Activated CD8-positive, alpha-beta memory T cell treated with anti-CD3 and anti-CD28 coated beads for 48 hours (primary cell): ENCODE results near the gene NSG1.
"Not testable (repeated sequence)": the region's sequence is repeated elsewhere in the genome, so short reads cannot be mapped to it uniquely, and the experiment has no call there.

Experiments
- DNase-seq, 3 experiments: peaks; one replicate each; pipeline ENCODE4 v3.0.0-alpha.2; 2020; ENCODE audit warnings: low read depth in 2 of 3, low spot score in 2 of 3

NSG1 gene

DNA sequence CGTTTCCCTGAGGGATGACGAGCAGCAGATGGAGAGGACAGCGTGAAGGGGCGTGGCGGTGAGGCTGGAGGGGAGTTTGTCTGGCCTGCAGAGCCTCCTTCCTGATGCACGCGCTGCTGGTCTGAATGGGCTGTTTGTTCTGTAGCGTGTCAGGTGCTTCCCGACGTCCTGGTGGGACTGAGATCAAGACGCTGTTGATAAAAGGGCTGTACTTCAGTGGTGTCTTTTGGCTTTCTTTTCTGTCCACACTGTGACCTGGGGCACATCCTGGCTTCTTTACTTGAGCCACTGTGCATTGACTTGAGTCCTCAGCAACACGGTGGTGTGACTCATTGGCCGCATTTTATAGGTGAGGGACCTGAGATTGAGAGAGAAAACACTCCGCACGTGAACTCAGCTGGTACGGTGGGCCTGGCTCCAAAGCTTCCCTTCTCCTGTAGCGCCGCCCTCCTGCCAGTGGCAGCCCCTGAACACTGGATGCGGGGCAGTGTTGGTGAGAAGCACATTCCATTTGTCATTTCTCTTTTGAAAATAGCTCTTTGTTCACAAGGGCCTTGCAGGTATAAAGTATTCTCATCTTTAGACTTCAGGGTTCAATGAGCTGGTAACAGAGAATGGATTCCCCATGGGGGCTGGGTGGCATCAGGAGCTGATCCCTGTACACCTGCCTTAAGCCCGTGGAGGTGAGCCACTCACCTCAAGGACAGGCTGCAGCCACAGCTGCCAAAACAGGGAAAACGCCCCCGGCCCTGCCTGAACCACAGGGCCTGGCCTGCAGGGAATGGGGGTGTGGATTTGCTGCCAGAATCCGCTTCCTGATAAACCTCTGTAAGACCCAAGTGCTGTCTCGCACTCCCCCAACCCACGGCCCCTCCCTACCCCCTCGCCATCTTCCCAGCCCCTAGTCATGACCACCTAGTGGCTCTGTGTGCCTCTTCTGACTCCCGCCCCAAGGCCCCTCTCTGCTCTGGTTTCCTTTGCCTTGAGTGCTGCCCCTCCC lies 29.2 kb downstream of the NSG1 start:
- no peak for DNase-seq

DNA sequence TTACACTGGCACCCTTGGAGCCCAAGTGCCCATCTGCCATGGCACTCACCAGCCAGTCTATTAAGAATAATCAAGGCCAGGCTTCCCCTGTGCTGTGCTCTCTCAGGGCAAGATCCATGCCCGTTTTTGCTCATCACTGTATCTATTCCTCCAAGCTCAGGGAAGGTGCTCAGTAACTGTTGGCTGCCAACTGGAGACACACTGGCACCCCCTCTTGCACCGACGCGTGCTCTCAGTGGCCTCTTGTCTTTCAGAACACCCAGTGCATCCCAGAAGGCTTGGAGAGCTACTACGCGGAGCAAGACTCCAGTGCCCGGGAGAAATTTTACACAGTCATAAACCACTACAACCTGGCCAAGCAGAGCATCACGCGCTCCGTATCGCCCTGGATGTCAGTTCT lies 30.1 kb downstream of the NSG1 start:
- no peak for DNase-seq

DNA sequence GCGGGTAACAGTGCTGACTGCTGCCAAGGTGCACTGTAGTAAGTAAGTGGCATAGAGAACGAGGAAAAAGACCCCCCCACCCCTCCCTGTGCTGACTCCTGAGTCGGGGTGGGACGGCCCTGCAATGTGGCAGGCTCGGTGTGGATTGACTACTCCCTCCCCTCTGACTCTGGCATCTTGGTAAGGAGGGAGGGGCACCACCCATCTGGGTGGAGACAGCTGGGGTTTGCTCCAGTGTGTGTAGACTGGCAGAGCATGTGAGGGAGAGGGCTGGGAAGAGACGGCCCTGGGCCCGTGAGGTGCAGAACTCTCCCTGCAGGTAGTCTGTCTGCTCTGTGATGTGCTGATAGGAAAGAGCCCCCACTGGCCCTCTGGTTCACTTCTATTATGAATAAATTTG lies 31.0 kb downstream of the NSG1 start:
- no peak for DNase-seq

DNA sequence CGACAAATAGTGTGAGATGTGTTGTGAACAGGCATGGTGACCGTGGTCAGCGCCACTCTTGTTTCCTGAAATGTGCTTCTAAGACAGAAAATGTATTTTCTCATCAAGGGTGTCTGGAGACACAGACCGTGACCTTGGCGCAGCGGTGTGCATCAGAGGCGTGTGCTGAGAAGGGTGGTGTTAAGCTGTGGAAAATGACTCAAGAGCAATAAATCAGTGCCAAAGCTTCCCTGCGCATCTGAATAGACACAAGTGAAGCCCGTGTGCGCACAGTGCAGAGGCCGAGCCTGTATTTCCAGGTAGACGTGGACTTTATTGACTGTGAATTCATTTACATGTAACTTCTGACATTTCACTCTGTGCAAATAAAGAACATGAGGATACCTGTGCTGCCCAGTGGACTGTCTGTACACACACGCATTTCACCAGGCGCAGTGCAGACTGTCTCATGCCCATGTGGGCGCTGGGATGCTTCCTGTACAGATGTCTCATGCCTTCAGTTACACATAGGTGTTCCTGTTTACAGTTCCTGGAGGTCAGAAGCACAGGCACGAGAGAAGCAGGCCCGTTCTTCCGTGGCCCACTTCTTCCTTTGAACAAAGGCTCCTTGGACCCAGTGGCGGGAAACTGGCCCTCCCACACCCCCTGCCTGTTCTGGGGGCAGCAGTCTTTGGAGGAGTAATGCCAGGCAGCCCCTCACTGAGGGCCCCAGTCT lies 31.9 kb downstream of the NSG1 start:
- no peak for DNase-seq

DNA sequence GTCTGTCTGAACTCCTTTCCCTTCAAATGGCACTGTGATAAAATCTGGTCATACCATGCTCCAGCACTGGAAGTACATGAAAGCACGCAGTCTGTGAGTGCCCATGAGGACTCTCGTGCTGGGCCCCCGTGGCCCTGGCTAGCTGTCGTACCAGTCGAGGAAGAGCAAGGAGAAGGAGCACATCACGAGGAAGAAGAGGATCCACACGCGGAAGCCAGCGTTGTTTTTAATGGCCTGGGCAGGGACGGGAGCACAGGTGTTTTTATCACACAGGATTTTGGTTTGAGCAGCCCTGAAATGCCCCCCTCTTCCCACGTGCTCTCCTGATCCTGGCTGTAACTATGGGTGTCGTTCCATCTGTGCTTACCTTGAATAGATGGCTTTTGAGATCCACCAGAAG lies 33.0 kb downstream of the NSG1 start:
- no peak for DNase-seq

DNA sequence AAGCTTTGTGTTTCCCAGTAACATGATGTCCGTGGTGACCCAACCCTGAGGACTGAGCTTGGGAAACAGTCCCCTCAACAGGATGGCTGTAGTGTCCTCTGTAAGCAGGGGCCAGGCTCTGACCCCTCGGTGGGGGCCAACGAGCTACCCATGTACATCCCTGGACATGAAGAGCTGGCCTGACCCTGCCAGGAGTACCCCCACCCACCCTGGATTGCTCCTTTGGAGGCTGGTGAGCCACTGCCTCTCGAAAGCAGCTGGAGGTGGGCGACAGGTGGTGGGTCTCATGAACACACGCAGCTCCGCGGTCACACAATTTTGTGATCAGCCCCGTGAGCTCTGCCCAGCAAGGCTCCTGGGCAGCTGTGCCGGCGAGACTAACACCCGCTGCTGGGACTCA lies 33.5 kb downstream of the NSG1 start:
- no peak for DNase-seq

DNA sequence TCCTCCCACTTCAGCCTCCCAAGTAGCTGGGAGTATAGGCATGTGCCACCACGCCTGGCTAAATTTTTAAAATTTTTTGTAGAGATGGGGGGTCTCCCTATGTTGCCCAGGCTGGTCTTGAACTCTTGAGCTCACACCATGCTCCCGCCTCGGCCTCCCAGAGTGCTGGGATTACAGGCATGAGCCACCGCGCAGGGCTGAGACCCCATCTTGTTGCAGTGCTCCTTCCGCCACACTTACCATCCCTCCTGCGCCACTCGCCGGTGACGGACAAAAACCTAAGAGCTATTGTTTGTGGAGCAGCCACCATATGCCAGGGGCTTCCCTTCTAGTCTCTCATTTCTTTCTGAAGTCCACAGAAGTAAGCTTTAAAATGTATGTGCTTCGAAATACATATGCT lies 34.5 kb downstream of the NSG1 start:
- no peak for DNase-seq

DNA sequence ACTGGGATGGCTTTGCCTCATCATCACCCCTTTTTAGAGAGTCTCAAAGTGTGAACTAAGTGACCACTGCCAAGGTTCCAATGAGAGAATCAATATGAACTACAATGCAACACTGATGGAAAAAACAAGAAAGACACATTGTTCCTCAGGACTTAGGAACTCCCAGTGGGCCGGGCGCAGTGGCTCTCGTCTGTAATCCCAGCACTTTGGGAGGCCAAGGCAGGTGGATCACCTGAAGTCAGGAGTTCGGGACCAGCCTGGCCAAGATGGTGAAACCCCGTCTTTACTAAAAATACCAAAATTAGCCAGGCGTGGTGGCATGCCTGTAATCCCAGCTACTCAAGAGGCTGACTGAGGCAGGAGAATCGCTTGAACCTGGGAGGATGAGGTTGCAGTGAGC lies 35.2 kb downstream of the NSG1 start:
- not testable (repeated sequence) for DNase-seq

DNA sequence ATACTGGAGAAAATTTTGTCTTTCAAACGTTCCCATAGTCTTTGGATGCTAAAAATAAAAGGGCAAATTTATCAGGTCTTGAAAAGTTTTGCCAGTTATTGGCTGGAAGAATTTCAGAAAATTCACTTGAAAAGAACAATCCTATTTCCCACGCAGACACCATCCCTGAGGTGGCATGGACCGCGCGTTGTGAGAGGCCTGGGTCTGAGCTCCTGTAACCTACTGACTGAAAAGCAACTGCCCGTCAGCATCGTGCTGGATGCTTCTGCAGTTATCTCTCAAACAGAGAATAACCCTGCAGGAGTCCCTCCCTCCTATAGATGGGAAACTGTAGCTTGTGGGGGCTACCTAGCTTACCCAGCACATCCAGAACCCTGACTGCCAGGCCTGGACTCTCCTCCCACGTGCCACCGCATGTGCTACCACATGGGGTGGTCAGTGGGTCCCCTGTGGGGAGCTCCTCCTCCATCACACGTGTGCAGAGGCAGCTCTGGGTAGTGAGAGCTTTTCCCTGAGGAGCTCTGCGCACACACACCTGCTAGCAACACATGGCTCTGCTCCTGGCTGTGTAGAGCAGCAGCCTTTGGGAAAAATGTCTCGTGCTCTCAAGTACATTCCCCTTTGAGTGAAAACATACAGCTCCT lies 36.1 kb downstream of the NSG1 start:
- no peak for DNase-seq

DNA sequence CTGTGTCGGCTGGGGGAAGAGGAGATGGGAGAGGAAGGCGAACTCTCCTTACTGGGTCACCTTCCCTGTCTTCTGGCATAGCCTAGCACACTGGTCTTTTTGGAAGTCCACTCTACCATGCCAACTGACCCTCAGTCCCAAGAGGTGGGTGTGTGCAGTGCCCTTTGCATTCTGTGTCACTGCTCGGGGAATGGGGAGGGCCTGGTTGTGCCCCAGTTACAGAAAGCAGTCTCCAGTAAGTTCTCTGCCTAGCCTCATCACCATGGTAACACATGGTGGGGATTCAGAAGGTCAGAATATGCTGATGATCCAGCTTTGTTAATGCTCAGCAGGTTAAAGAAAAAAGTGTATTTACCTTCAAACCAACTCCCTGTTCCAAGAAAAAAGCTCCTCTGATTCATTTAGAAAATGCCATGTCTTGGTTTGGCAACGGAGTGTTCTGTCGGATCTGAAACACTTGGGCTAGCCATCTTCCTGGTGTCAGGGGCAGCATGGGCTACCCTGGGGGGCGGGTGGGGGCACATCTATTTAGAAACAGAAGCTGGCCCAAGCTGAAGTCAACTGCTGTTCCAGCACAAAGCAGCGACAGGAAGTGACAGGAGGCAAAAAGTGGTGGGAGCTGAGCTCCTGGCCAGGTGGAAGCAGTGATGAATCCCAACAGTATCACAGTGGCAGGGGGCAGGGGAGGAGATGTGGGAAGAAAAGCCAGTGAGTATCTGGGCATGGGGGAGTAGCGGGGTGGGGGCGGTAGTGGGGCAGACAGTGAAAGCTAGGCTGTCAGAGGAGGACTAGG lies 37.0 kb downstream of the NSG1 start:
- no peak for DNase-seq

DNA sequence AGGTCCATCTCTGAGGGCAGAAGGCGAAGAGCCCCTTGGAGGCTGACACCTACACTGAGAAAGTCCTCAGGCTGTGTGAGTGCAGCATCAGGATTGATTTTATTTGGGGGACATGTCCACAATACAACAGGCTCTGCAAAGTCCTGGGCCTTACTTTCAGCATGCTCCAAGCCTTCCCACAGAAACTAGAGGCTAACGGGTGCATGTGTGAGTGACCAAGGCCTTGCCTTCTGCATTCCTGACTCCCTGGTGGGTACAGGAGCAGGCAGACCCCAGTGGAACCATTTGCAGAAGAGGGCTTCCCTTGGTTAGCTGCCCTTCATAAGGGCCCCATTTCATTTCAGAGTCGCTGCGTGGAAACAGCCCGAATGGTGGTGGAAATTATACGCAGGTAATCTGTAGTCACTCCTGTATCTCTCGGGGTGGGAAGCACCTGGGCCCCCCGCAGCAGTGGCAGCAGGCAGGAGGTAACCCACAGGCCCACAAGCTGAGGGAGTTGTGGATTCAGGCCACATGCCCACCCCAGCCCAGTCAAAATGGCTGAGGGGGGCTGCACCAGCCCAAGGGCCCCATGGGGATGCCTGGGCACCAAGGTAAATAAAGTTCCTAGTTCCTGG lies 37.7 kb downstream of the NSG1 start:
- no peak for DNase-seq

DNA sequence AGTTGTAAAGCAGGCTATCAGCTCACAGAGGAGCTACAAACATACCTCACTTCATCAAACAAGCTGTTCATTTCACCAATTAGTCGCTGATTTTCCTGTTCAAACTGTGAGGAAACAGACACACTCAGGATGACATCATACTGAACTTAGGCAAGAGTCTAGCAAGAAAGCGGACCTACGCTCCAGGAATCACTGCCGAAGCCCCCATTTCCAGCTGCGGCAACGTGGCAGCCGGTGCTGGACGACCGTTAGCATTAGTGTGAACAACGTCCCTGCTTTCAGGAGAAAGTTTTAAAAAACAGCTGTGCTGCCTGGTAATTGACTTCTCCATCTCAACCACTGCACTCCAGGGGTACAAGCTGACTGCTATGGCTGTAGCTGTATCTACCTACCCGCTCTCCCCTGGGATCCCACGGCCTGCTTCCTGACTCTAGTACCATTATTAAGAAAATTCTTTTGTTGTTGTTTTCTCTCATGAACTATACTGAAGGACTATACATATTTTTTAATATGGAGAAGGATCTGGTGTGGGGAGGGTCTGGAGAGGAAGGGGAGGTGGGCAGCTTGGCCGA lies 38.3 kb downstream of the NSG1 start:
- no peak for DNase-seq

DNA sequence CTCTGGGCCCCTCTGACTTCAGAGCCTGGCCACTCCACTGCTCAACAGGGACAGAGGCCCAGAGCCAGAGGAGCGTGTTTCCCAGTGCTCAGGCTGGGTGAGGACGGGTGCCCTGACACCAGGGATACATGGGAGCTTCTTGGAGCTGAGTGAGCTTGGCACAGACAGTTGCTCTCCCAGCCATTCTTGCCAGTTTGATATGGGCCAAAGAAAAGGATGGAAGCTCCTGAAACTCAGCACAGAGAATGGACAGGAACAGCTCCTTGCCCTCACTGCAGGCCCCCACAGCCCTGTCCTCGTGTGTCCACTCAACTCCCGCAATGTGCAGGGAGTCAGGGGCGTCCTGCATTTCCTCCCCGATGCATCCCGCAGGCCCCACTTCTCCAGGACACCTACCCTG lies 38.8 kb downstream of the NSG1 start:
- no peak for DNase-seq

DNA sequence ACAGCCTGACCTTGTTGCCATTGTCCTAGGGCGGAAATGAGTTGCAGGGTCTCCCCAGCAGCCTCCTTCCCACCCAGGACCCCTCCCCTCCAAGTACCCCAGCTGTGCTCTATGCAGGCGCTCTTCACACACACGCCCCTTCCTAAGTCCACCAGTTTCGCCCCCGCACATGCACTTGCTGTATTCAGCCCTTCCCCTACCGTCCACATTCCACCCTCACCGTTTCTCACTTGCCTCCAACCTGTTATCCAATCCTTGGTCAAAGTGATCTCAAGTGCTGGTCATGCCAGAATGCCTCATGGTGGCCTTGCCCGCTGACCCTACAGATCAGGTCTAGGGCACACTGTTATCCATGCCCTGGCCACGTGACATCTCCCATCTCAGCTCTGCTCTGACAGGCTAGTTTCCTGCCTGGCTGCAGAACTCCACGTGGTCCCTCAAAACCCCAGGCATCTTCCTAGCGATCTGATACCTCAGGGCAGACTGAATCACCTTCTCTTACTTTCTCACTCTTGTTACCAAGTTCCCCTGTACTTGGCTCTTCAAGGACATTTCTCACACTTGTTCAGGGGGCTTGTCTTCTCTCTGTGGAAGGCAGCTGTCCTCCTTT lies 39.7 kb downstream of the NSG1 start:
- DNase-seq = no peak

DNA sequence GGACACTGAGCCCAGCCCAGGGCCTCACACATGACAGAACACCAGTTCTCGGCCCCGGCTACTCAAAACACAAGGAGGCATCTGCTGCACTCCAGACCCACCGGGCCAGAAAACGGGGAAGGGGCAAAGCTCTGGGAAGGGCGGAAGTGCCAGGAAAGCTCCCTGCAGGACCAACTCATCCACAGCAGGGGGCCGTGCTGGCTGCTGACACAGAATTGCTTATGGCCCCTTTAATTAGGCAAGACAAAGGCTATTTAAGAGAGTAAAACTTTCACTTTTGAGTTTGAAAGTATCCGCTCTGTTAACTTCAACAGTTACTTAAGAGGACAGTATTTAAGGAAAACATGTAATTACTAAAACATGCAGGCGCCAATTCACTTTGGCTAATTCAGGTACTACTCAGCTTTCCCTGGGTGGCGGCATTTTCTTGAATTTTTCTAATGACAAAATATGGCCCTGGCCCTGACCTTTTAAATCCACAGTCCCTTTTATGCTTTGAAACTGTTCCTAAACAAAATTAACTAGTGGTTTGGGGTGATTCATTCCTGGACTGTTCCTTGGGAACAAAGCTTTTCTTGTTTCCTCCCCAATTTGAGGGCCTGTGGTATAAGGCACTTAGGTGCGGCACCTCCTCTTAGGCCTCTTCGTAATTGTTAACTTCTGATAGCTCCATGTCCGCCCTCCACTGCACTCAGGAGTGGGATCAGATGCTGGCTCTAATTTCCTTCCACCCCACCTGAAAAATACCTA lies 40.4 kb downstream of the NSG1 start:
- no peak for DNase-seq

DNA sequence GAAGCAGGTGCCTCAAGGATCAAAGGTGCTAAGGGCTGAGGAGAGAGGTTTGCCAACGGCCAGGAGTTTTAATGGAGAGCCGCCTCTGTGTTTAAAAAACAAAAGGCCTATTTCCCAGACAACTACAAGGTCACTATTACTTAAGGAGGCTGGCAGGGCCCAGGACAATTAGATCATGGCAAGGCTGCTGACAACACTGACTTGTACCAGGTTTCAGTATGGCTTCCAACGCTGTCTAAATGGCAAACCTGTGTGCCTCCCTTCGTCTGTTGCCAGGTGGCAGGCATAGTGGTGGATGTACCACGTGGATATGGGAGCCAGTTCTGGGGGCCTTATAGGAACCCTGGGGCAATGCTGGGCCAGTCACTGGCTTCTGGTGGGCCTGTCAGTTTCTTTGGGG lies 41.0 kb downstream of the NSG1 start:
- DNase-seq = no peak

DNA sequence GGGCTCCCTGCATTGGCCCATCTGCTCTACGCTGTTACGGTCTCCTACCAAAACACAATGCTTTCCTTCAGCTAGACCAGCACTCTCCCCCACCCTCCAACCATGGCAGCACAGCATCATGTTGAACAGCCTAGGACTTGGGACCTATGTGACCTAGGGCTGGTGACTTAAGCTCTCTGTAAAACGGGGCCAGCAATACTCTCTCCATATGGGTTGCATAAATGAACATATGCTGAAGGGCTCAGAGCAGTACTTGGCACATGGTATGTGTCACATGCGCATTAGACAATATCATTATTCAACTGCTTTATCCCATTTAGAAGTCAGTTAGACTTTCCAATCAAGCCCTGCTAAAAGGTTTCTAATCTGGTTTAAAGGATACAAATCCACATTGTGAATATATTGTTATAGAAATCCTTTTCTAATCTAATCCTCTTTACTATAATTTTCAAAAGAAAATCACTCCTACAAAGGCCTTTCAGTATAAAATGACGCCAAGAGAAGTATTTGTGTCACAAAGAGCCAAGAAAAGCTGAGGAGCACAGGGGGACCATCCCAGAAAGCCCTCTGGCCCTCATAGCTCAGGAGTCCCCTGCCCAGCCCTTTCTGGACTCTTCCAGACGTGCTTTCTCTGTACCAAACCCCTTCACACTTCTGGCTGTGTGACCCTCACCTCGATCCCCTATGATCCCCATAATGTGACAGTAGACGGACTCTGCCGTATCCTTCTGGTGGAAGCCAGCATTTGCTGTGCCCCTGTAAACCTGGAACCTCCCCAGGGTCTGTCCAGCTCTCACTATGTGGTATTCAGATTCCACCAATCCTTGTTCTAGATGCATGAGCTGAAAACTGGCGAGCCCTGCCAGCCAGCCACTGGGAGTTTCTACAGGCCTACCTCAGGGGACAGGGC lies 42.3 kb downstream of the NSG1 start:
- no peak for DNase-seq
